B cell (primary cell): ENCODE results near the gene SMIM41.

Experiments used
- CTCF ChIP-seq: fragments of 200-600 bp; IDR thresholded peaks from one replicate; pipeline ENCODE4 v1.8.0; 2022; ENCODE audit warnings: antibody characterized with exemption, mild to moderate bottlenecking
- EZH2 ChIP-seq: IDR thresholded peaks from 2 replicates; pipeline ENCODE4 v1.6.1; 2012; ENCODE audit warnings: borderline replicate concordance, low read depth, mild to moderate bottlenecking, moderate library complexity, low read length; ENCODE audit not compliant: insufficient read depth, poor library complexity, severe bottlenecking

DNA sequence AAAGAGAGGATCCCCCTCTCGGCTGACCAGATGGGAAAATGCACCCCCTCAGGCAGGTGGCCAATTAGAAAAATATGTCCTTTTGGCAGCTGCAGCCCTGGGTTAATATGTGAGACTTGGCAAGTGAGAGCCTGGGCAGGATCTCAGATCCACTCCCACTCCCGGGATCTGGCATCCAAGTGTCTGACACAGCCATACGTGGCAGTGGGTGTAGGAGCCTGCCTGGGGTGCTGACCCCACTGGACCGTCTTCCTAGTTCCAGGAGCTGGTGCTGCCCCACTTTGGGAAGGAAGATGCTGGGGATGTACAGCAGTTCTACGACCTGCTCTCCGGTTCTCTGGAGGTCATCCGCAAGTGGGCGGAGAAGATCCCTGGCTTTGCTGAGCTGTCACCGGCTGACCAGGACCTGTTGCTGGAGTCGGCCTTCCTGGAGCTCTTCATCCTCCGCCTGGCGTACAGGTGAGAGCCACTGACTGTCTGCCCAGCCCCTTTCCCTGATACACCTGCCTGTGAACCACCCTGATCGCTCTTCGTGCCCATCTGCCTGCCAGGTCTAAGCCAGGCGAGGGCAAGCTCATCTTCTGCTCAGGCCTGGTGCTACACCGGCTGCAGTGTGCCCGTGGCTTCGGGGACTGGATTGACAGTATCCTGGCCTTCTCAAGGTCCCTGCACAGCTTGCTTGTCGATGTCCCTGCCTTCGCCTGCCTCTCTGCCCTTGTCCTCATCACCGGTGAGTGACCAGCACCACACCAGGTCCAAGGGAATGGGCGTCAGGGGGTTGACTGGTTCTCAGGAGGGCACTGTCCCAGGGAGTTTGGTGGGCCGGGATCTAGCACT is 22.5 kb upstream of the SMIM41 start:
- no peak for TF ChIP-seq CTCF
- no peak for TF ChIP-seq EZH2
